ENCODE results near the gene HOXA9. TPM values are rescaled to one million over a fixed set of nuclear protein-coding genes. Genes with fewer than 3 reads are reported as not detected.

The HOXA9 gene
- total and polyA plus RNA-seq, 3 donors from 2014 or later, result 0.25 to 1.0 (median 0.39) TPM

- DNase-seq, result peak; percentile 2
- H3K27ac ChIP-seq, result no peak overlapping the region
- no peak for TF ChIP-seq CTCF (IDR thresholded peaks at IDR 0.05)
- no peak for TF ChIP-seq POLR2A (IDR thresholded peaks at IDR 0.05)
- peaks cover 4% of the 10 kb centered on the region for H3K4me1 ChIP-seq
- H3K36me3 ChIP-seq (ENCODE audit: low read depth, missing control alignments), result no peaks in the 10 kb centered on the region
- 71 to 77% methylated on average over 18 of the region's 18 CpGs for WGBS, 2 donors
- no peak overlapping the region for H3K4me3 ChIP-seq
- intact Hi-C loops (cut with DNase I; ENCODE audit: low total_unique reads), result no loop called here
- H3K9me3 ChIP-seq, result no peaks in the 10 kb centered on the region
- H3K27me3 ChIP-seq, result no peaks in the 10 kb centered on the region
Measured at GRCh38 chr7:27141137-27141922, 24.0 kb downstream of the HOXA9 start.

DNA sequence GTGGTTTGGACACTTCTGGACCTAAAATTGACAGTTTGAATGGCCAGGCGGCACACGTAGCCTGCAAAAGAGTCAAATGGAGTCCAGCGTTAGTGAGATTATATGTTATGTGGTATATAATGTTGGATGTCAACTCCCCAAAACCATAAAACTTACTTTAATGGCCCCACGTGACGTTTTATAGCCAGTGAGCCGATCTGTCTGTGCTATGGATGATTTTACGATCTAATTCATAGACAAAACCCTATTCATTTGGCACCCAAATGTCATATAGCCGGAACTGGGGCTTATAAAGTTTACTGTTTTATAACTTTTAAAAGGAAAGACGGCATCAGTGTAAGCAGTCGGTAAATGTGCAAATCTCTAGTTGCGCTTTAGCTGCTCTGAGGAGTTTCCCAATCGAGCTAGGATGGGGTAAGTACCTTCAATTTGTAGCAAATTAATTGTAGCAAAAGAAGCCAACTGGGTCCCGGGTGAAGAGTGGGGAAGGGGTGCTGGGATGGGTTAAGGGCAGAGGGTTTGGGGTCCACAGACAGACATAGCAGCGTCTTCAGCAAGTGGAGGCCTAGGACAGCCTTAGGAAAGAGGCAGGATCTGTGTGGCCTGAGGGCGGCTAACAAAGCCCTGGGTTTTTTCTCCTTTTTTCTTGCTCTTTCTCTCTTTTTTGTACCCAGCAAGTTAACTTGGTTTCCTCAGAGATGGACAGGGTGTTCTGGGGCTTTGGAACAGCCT is 25.0 kb downstream of the HOXA9 start:
- Histone ChIP-seq H3K27ac (no peak overlapping the region), H3K27me3 (no peaks in the 10 kb centered on the region), H3K9me3 (no peaks in the 10 kb centered on the region), H3K4me3 (peak overlapping the region in 1 of 2 donors; percentile 48), H3K36me3 (ENCODE audit: low read depth, missing control alignments) (no peaks in the 10 kb centered on the region), H3K4me1 (peaks cover 4% of the 10 kb centered on the region)
- WGBS, 2 donors, result 56 to 58% methylated on average over 15 of the region's 15 CpGs
- intact Hi-C loops (cut with DNase I; ENCODE audit: low total_unique reads), result no loop called here
- peak; percentile 2 for DNase-seq
- TF ChIP-seq CTCF (IDR thresholded peaks at IDR 0.05) (no peak), POLR2A (IDR thresholded peaks at IDR 0.05) (no peak)

DNA sequence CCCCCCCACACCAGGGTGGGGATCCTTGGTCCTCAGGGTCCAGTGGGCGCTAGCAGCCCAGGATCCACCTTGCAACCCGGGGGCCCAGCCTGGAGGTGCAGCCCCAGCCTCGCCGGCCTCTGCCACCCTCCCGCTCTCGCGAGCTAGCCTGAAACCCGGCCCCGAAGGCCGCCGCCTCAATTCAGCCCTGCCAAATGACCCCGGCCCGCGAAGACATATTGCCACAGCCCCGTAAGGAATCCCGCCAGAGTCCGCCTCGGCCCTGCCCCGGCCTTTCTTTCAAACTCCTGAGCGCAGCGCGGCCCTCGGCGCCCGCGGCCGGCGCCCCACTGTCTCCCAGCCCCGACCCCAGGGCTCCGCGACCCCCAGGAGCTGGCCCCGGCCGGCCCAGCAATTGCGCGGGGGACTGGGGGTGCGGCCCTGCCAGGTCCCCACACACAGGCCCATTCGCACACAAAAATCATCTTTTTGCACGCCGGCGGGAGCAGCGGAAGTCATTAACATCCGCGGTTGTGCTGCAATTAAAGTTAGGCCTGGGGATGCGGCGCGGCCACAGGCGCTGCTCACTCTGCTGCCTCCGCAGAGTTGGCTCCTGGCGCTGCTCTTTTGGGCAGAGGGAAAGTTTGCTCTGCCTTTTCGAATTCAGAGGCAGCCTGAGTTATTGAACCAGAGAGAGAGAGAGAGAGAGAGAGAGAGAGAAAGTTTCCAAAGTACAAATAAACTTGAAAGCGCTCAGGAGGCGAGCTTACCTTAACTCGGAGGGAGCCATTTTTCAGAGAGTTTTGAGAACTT is 25.8 kb downstream of the HOXA9 start:
- Histone ChIP-seq H3K27me3 (no peaks in the 10 kb centered on the region), H3K9me3 (no peaks in the 10 kb centered on the region), H3K27ac (no peak overlapping the region), H3K36me3 (ENCODE audit: low read depth, missing control alignments) (no peaks in the 10 kb centered on the region), H3K4me1 (peaks cover 4% of the 10 kb centered on the region), H3K4me3 (peak overlapping the region; percentile 33 to 48)
- TF ChIP-seq POLR2A (IDR thresholded peaks at IDR 0.05) (no peak), CTCF (IDR thresholded peaks at IDR 0.05) (no peak)
- DNase-seq, result peak; percentile 16
- intact Hi-C loops (cut with DNase I; ENCODE audit: low total_unique reads), result no loop called here
- WGBS, 2 donors, result 22 to 31% methylated on average over 23 to 53 of the region's 53 CpGs

DNA sequence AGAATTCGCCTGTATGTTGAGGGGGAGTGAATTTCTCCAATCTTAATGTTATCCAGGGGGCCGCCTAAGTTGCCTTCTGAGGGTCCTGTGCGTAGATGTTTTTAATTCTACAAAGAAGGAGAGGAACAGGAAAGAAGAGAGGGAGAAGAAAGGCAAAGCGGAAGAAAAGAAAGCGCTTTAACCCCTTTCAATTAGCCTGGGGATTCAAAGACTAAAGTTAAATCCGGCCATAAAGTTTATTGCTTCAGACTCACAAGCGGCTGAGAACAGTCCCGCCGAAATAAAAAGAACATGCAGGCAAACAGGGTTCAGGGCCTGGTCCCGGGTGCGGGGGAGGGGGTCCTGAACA is 26.4 kb downstream of the HOXA9 start:
- no peak for DNase-seq
- H3K9me3 ChIP-seq, result no peaks in the 10 kb centered on the region
- TF ChIP-seq POLR2A (IDR thresholded peaks at IDR 0.05) (no peak), CTCF (IDR thresholded peaks at IDR 0.05) (no peak)
- peaks cover 1% of the 10 kb centered on the region for H3K4me1 ChIP-seq
- intact Hi-C loops (cut with DNase I; ENCODE audit: low total_unique reads), result no loop called here
- peak overlapping the region; percentile 33 to 48 for H3K4me3 ChIP-seq
- no peak overlapping the region for H3K27ac ChIP-seq
- no peaks in the 10 kb centered on the region for H3K36me3 ChIP-seq (ENCODE audit: low read depth, missing control alignments)
- no peaks in the 10 kb centered on the region for H3K27me3 ChIP-seq
- WGBS, 2 donors, result 44 to 52% methylated on average over 11 of the region's 11 CpGs

Data from testis (tissue), 3 donors.